HEK293 (cell line): Measurements from ENCODE around the gene EZH1.

Experiments used
- CTCF ChIA-PET: fragments of 350-600 bp; formaldehyde crosslinking; extraction: SDS; loops from one replicate; lab custom pipeline; 2021; ENCODE audit warnings: antibody characterized with exemption; lab: Yijun Ruan, JAX
- POLR2A ChIA-PET: fragments of 300-600 bp; formaldehyde crosslinking; extraction: SDS; loops from one replicate; lab custom pipeline; 2020; ENCODE audit warnings: antibody characterized with exemption, inconsistent platforms; lab: Yijun Ruan, JAX
- H3K27ac ChIP-seq: fragments of 200-500 bp; sonication (Bioruptor generic); 2 replicates; pipeline ENCODE4 v1.5.1; 2014; ENCODE audit warnings: low read depth, low read length, control low read depth, inconsistent platforms; ENCODE audit errors: extremely low read depth
- H3K36me3 ChIP-seq, 2 experiments: fragments of 200-500 bp in 1 of 2; sonication (Bioruptor generic) in 1 of 2; 1 replicate in 1 of 2; 2 replicates in 1 of 2; pipeline ENCODE4 v1.5.1; 2014 to 2017; ENCODE audit warnings: inconsistent platforms in 2 of 2, low read length in 2 of 2; ENCODE audit not compliant: control insufficient read depth in 2 of 2, insufficient read depth in 1 of 2
- H3K4me1 ChIP-seq: fragments of 200-500 bp; sonication (Bioruptor generic); 2 replicates; pipeline ENCODE4 v1.5.1; 2014; ENCODE audit warnings: mild to moderate bottlenecking, low read length, inconsistent platforms; ENCODE audit not compliant: control insufficient read depth, insufficient read depth
- H3K4me3 ChIP-seq: 2 replicates; pipeline ENCODE4 v1.5.1; 2011; ENCODE audit warnings: low read depth, mild to moderate bottlenecking, control low read depth, low read length, moderate library complexity
- H3K9me3 ChIP-seq: fragments of 200-500 bp; sonication (Bioruptor generic); 2 replicates; pipeline ENCODE4 v1.5.1; 2014; ENCODE audit warnings: low read depth, low read length, inconsistent platforms; ENCODE audit not compliant: control insufficient read depth, insufficient read depth
- AEBP2 ChIP-seq: fragments of 450-650 bp; formaldehyde crosslinking; IDR thresholded peaks from 2 replicates; pipeline ENCODE4 v1.5.1; 2016; ENCODE audit warnings: missing biosample characterization, missing genetic modification characterization, borderline replicate concordance
- GFI1B ChIP-seq: fragments of 450-650 bp; formaldehyde crosslinking; IDR thresholded peaks from 2 replicates; pipeline ENCODE4 v1.5.1; 2016; ENCODE audit warnings: missing biosample characterization, missing genetic modification characterization
- INSM2 ChIP-seq: fragments of 450-650 bp; formaldehyde crosslinking; IDR thresholded peaks from 2 replicates; pipeline ENCODE4 v1.5.1; 2016; ENCODE audit warnings: missing biosample characterization, missing genetic modification characterization
- PATZ1 ChIP-seq: fragments of 450-650 bp; formaldehyde crosslinking; IDR thresholded peaks from 2 replicates; pipeline ENCODE4 v1.5.1; 2016; ENCODE audit warnings: missing biosample characterization, missing genetic modification characterization
- REST ChIP-seq: fragments of 450-650 bp; formaldehyde crosslinking; IDR thresholded peaks from 2 replicates; pipeline ENCODE4 v1.5.1; 2016; ENCODE audit warnings: missing biosample characterization, missing genetic modification characterization
- ZBTB1 ChIP-seq: fragments of 450-650 bp; formaldehyde crosslinking; IDR thresholded peaks from 2 replicates; pipeline ENCODE4 v1.5.1; 2016; ENCODE audit warnings: missing biosample characterization, missing genetic modification characterization
- ZBTB21 ChIP-seq: fragments of 450-650 bp; formaldehyde crosslinking; IDR thresholded peaks from 2 replicates; pipeline ENCODE4 v1.5.1; 2017; ENCODE audit warnings: missing biosample characterization, missing genetic modification characterization
- ZNF175 ChIP-seq: fragments of 450-650 bp; formaldehyde crosslinking; IDR thresholded peaks from 2 replicates; pipeline ENCODE4 v1.5.1; 2016; ENCODE audit warnings: missing biosample characterization, missing genetic modification characterization
- ZNF280D ChIP-seq: fragments of 450-650 bp; formaldehyde crosslinking; IDR thresholded peaks from 2 replicates; pipeline ENCODE4 v1.5.1; 2016; ENCODE audit warnings: missing biosample characterization, missing genetic modification characterization
- ZNF302 ChIP-seq: fragments of 450-650 bp; formaldehyde crosslinking; IDR thresholded peaks from 2 replicates; pipeline ENCODE4 v1.5.1; 2016; ENCODE audit warnings: missing biosample characterization, missing genetic modification characterization, low read depth
- ZNF366 ChIP-seq: fragments of 450-650 bp; formaldehyde crosslinking; conservative IDR thresholded peaks from 2 replicates; pipeline ENCODE4 v1.5.1; 2016; ENCODE audit warnings: missing biosample characterization, missing genetic modification characterization
- ZNF488 ChIP-seq: fragments of 450-650 bp; formaldehyde crosslinking; IDR thresholded peaks from 2 replicates; pipeline ENCODE4 v1.5.1; 2016; ENCODE audit warnings: missing biosample characterization, missing genetic modification characterization
- ZNF704 ChIP-seq: fragments of 450-650 bp; formaldehyde crosslinking; IDR thresholded peaks from 2 replicates; pipeline ENCODE4 v1.5.1; 2016; ENCODE audit warnings: missing biosample characterization, missing genetic modification characterization

The EZH1 gene

GRCh38 chr17:42695500-42695899 lies 49.3 kb downstream of the EZH1 start:
- no peaks in the 10 kb centered on the region for H3K9me3 ChIP-seq
- no peak overlapping the region for H3K4me3 ChIP-seq
- no peaks in the 10 kb centered on the region for H3K4me1 ChIP-seq
- ChIA-PET CTCF (interaction anchor here (1.8 kb wide), 1 partner anchor 15 kb away, joined by 6 read pairs; no protein-coding TSS in a partner anchor), POLR2A (interaction anchor here (0.5 kb wide), 1 partner anchor 71 kb away, joined by 3 read pairs; no protein-coding TSS in a partner anchor)
- no peak overlapping the region for H3K27ac ChIP-seq
- TF ChIP-seq INSM2, result no peak
- no peak for TF ChIP-seq ZNF366 (tag by site-specific recombination)
- no peak for TF ChIP-seq ZNF302 (tag by site-specific recombination)
- no peak for TF ChIP-seq AEBP2 (tag by site-specific recombination)
- no peak for TF ChIP-seq ZBTB1 (tag by site-specific recombination)
- TF ChIP-seq ZNF488 (tag by site-specific recombination), result no peak
- TF ChIP-seq ZNF280D (tag by site-specific recombination), result no peak
- TF ChIP-seq GFI1B, result no peak
- TF ChIP-seq ZNF704 (tag by site-specific recombination), result no peak
- TF ChIP-seq ZNF175, result no peak
- no peak for TF ChIP-seq ZBTB21 (tag by site-specific recombination)
- TF ChIP-seq PATZ1 (tag by site-specific recombination), result no peak
- no peak for TF ChIP-seq REST (tag by site-specific recombination)
- TF ChIP-seq, all 188 proteins: peak for 0
- H3K36me3 ChIP-seq, result peaks cover 15 to 66% of the 10 kb centered on the region in 2 experiments; a peak in 2 of 3 replicates
